Measurements from ENCODE around the gene LCN9.
A peak's percentile ranks its signal among the peaks of the same experiment; 100 is the strongest.

Gene LCN9

DNA sequence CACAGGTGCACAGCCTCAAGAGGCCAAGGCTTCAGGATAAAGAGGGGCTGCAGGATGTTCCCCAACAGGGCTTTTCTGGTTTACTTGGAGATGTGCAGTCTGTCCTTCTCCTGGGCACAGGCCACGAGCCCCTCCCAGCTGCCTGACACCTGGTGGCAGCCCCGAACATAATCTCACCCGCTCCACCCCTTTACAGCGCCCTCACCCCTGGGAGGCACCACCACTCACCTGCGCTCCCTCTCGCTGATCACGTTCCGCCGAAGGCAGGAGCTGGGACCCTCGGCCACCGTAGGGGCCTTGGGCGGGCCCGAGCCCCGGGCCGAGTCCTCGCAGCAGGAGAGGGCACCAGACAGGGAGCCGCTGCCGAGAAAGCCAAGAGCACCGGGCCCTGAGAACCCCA is 35.7 kb downstream of the LCN9 start:
- DNase-seq (ENCODE audit: low spot score): no peak

DNA sequence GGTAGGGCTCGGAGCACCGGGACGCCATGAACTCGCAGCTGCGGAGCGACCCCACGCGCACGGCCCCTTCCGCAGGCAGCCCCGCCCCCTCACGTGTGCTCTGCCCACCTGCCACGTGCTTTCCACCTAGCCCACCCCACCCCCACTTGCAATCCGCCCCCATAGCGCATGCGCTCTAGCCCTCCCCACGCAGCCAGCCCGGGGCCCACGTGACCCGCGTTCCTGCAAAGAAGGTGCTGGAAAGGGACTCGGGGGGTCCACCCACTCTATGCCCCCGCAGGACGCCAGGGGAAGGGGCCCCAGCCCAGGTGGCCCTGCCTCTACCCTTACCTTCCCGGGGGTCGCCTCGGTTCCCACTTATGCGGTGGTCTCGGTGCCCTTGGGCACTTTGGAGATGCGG is 36.3 kb downstream of the LCN9 start, which contains the start of gene SOHLH1:
SOHLH1 (minus strand) TSS at position 42 of the 400 bp plus-strand sequence; CDS start at position 28, 14 bp downstream.
- DNase-seq (ENCODE audit: low spot score): no peak

DNA sequence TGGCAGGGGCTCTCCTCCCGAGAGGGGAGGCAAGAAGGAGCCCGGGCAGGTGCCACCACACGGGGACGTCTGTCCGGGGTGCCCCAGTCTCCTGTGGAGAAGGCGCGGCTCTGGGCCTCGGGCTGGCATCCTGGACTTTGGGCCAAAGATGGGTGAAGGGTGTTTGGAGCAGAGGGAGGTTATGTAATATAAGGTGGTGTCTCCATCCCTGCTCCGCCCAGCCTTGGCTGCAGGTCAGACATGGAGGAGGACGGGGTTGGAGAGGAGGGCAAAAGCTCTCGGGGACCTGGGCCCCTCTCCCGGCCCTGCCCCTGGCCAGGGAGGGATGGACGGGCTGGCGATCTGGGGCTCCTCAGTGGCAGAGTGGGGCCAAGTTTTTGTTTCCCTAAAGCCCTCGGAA is 37.4 kb downstream of the LCN9 start:
- no peak for DNase-seq (ENCODE audit: low spot score)

DNA sequence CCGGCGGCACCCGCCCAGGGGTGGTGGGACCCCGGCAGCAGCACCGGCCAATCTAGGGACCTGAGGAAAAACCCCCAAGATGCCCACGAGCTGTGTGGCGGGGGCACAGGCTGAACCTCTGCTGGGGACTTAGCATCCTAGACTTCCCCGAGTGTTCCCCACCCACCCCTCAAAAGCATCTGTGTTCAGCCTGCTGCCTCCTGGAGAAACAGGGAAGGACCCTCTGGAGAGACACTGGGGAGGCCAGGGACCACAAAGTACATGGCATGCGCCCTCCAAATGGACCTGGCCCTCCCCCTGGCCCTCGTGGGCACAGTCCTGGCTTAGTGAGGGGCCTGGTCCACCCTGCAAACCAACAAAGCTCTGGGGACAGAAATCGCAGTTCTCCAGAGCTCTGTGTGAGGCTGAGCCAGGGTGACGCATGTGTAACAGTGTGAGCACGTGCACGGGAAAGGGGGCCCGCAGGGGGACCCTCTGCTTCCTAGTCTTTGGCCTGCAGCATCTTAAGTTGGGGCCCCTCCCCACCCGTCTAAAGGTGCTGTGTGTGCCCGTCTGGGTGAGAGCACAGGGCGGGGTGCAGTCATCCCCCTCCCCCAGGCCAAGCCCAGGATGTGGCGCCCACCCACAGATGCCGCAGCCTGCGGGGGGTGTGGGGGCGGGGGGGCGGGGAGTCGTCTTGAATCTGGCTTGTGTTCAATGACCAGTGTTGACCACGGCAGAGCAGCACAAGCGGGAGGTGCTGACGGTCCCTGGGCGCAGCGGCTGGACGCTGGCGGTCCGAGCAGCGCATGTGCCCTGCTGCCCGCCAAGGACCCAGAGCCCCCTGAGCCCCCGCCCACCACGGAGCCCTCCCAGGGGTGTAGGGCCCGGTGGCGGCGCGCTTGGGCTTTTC is 38.2 kb downstream of the LCN9 start:
- DNase-seq (ENCODE audit: low spot score): no peak

DNA sequence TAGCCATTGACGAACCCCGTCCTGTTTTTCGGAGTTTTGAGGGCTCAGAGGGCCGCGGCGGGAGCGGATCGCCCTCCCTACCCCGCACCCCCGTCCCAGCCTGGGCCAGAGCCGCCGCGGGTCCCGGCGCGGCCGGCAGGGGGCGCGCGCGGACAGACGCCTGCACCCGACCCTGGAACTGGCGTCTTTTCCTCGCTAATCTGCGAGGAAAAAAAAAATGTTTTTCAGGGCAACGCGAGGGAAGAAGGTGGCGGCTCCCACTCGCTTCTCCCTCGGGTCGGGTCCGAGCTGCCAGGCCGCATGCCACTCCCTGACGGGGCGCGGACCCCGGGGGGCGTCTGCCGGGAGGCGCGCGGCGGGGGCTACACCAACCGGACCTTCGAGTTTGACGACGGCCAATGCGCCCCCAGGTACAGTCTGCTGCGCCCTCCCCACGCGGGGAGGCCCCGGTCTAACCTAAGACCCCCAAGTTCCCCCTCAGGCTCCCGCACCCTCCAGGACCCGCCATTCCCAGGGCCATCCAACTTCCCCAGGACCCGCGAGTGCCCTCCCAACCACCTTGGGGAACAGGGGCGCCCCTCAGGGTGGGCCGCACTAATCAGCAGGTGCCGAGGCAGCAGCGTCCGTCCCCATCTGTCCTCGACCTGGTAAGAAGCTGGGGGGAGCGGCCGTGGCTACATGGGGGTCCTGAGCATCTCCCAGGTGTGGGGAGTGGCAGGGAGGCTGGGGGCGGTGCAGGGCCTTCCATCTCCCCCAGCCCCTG is 39.0 kb downstream of the LCN9 start, which contains the start of gene KCNT1:
KCNT1 (plus strand) TSS at position 227 of the 763 bp plus-strand sequence; CDS start at position 301, 74 bp downstream.
- DNase-seq (ENCODE audit: low spot score): peak; percentile 25

DNA sequence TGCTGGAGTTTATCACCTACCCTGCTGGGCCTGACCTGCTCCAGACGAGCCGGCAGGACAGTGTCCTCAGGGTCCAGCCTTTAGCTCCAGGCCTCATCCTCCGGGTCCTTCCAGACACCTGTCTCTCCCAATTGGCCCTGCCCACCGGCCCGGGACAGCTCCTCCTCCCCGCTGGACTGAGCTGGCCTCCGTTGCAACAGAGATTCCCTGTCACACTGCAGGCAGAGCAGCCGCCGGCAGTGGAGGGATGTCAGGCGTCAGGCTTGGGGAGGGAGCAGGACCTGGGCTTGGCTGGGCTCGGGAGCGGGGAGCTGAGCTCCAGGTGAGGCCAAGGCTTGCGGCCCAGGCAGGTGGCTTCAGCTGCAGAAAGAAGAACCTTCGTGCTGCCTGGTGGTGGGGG is 40.6 kb downstream of the LCN9 start:
- DNase-seq (ENCODE audit: low spot score): no peak

DNA sequence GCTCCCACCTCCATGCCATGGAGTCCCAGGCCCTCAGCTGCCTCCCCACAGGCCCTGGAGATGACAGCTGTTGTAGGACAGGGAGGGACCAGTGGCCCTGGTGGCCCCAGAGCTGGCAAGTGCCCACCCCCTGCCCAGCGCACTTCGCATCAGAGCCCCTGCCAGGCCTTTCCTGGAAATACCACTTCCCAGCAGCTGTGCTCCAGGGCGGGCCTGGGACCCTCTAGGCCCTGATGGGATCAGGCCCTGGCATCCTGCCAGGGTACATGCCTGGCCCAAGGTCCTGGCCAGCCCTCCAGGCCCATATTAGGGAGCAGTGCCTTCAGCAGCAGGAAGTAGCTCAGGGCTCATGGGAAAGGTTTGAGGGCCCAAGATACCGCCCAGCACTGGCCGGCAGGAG is 41.4 kb downstream of the LCN9 start:
- DNase-seq (ENCODE audit: low spot score): no peak

DNA sequence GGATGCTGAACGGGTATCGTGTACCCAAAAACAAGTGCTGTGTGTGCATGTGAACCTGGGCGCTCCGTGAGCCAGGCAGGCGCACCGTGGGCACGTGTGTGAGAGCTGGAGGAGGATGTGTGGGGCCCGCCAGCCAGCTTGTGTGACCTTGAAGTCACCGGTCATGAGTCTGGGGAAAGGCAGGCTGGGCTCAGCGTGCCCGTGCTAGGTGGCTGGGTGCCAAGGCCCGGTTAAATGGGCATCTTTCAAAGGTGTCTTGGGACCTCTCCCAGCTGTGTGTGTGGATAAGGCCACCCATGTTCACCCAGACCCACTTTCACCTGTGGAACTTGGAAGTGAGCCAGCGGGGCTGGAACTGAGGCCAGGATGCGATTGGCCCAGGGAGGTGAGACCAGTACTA is 42.3 kb downstream of the LCN9 start:
- DNase-seq (ENCODE audit: low spot score): no peak

DNA sequence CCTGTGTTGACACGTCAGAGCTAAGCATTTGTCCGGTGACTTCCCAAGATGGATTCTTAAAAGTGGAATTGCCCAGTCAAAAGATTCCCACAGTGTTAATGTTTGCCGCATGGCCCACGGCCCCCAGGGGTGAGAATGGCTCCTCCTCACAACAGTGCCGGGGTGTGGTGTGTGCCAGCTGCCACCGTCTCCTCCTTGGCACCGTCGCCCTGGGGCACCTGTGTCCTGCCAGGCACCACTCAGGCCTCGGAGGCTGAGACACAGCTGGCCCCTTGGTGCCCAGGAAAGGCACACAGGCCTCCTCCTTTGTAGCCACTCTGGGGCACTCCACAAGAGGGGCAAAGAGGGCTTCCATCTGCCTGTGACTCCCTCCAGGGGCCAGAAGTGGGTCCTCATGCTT is 43.2 kb downstream of the LCN9 start:
- DNase-seq (ENCODE audit: low spot score): no peak

DNA sequence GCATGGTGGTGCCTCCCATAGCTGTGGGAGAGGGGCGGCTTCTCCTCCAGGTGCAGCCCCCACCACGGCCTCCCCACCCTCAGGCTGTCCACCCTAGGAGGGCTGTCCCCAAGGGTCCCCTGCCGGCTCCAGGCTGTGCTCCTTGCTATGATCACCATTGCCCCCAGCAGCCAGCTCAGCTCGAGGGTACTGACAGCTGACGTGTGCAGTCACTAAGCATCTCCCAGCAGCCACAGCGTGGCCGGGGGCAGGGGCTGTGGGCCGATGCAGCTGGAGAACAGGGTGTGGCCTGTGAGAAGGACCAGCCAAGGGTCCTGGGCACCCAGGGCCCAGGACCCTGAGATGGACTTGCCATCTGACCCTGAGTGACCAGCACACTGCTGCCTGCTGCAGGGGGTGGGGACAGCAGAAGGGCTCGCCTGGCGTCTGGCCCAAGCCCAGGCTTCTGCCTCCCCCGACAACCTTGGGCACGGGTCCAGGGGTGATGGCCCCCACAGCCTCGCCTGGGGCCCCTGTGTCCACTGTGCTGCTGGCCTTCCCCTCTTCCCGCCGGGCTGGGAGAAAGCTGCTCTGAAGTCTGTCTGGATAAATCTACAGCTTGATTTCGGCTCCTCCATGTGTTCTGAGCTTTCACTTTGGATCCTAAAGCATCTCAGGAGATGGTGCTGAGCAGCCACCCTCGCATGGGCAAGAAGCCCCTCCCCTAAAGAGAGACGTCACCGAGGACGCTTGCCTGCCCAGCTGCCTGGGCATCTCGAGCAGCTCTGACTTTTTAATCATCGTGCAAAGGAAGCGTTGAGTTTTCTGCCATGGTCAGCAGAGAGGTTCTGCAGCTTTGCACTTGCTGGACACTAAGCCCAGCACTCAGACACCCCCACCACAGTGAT is 44.4 kb downstream of the LCN9 start:
- no peak for DNase-seq (ENCODE audit: low spot score)

DNA sequence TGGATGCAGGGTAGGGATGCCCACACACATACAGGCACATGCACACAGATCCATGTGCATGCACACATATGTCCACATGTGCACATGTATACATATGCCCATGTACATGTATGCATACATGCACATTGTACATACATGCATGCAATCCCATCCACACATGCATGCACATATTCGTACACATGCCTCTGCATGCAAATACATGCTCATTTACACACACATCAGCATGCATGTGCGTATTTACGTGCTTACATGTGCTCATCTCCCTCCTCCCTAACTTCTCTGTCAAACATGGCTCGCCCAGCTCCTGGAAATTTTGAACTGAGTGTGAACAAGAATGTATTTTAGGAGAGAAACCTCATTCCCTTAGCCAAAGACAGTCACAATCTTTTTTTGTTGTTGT is 45.1 kb downstream of the LCN9 start:
- no peak for DNase-seq (ENCODE audit: low spot score)

DNA sequence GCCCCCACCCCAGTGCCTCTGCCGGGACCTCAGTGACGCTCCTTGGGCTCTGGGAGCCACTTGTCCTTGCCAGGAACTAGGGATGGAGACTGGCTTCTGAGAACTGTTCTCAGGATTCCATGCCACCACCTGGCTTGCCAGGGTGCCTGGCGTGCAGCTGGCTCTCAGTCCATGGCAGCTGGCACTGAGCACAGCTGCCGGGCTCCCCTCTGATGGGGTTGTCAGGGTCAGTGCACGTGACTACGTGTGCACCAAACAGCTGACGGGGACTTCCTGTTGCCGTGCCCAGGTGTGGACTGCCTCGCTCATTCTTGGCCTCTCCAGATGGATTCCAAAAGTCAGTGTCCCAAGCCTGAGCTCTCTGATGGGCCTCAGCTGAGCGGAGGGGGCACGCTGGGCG is 48.3 kb downstream of the LCN9 start:
- DNase-seq (ENCODE audit: low spot score): no peak

DNA sequence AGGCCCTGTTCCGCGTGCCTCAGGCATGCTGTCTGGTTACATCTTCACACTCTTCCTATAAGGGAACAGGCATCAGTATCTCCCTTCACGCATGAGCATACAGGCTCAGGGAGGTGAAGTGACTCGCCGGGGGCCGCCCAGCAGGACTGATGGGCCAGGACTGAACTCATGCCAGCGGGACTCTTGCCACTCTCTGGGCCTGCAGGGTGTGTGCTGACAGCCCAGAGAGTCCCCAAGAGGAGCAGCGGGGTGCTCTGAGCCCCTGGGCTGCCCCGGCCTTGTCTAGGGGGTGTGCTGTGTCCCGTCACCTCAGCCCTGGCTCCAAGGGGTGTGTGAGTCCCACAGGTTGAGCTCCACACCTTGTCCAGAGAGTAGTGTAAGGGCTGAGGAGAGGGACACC is 48.8 kb downstream of the LCN9 start:
- DNase-seq (ENCODE audit: low spot score): no peak

DNA sequence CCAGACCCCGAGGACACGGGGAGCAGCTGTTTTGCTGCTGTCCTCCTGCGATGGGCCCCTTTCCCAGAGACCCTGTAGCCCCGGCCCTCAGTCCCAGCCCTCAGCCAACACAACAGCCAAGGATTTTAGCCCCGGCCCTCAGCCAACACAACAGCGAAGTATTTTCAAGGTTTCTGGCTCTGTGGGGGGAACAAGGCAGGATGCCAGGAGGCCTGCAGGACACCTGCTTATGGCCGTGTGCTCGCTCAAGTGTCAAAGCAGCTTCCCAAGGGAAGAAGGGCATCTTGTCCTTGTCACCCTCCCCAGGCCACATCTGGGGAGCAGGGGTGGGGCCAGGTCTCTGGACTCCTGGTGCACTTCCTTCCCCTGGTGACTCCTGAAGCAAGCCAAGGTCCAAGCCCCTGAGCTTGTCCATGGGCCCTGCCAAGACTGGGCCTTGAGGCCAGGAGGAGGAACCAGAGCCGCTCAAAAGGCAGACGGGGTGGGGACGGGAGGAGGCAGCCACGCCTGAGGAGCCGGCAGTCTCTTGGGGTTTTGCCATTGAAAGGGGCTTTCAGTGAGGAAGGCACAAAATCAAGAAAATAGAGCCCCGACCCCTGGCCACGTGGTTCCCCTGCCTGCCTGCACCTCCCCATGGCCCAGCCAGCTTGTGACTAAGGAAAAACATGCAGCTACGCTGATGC is 49.6 kb downstream of the LCN9 start:
- DNase-seq (ENCODE audit: low spot score): no peak

DNA sequence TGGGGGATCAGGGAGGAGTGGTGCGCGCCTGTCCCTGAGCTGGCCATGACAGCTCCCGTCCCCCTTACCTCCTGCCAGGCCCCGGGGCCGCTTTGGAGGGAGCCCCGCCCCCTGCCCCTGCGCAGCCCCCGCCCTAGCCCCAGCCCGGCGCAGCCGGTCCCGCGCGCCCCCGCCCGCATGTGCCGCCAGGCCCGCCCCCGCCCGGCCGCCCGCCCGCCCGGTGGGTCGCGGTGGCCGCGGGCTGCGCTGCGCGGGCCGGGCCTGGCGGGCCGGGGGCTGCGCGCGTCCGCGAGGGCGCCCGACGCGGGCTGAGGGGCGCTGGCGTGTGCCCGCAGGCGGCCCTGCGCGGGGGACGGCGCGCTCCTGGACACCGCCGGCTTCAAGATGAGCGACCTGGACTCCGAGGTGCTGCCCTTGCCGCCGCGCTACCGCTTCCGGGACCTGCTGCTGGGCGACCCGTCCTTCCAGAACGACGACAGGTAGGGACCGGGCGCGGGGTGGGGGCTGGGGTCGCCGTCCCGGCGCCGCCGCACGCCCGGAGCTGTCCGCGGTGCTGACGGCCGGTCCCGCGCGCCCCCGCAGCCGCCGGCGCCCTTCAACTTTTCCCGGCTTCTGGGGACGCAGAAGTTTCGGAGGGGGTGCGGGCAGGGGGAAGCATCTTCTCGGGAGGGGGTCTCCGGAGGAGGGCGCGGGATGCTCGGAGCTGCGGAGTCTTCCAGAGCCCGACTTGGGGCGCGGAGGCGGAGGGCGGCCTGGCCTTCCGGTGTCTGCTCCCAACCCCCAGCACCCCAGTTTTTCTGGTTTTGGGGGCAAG is 51.3 kb downstream of the LCN9 start:
- no peak for DNase-seq (ENCODE audit: low spot score)

DNA sequence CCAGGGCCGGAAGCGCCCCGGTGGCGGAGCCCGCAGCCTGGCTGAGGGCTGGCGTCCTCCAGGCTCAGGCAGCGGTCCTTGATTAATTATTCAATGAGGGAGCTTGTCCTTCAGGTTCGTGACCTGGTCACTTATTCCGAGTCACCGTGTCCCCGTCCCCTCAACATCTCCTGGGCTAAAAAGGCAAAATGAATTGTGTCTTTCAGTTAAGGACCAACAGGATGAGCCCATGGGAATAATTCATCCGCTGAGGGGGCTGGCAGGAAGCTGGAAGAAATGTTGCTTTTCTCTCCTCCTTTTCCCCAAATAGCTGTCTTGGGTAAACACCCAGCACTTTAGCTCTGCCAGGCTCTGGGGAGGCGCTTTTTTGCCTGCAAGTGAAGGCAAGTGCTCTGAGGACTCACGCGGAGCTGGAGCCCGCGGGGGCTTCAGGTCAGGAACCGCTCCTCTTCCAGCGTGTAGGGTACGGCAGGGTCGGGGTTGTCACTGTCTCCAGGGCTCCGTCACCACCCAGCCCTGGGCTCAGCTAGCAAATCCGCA is 52.0 kb downstream of the LCN9 start:
- DNase-seq (ENCODE audit: low spot score): no peak

DNA sequence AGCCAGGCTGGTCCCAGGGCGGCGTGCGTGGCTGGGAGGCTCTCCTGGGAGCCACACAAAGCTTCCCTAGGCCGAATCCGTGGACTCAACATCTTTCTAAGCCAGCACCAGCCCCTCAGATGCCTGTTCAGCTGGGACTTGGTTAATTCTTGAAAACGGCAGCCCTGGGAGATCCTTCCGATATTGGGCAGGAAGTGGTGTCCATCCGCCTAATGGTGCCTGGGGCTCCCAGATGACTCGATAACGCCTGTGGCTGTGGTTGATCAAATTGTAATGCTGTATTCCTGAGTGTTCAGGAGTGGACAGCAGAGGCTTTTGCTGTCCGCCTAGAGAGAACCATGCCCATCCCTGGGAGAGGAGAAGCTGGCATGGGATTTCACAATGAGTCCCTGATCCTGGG is 52.9 kb downstream of the LCN9 start:
- no peak for DNase-seq (ENCODE audit: low spot score)
